Endodermal cell (in vitro differentiated cells): ENCODE measurements around the gene COX6A1. TPM values are rescaled to one million over a fixed set of nuclear protein-coding genes. Genes with fewer than 3 reads are reported as not detected.

Experiments
- DNase-seq: peaks from one replicate; pipeline ENCODE4 v3.0.0-alpha.2; 2017
- H3K27ac ChIP-seq: 2 replicates; pipeline ENCODE4 v1.5.1; 2013; ENCODE audit warnings: mild to moderate bottlenecking, low read depth, low read length, moderate library complexity
- H3K27me3 ChIP-seq: 2 replicates; pipeline ENCODE4 v1.6.1; 2013; ENCODE audit warnings: mild to moderate bottlenecking, low read length, moderate library complexity; ENCODE audit not compliant: insufficient read depth, control insufficient read depth, poor library complexity, severe bottlenecking
- H3K36me3 ChIP-seq: 2 replicates; pipeline ENCODE4 v1.7.0; 2013; ENCODE audit warnings: mild to moderate bottlenecking, low read length, moderate library complexity; ENCODE audit not compliant: control insufficient read depth, insufficient read depth
- H3K4me1 ChIP-seq: one replicate; pipeline ENCODE4 v1.7.0; 2013; ENCODE audit warnings: low read length; ENCODE audit not compliant: control insufficient read depth, insufficient read depth
- H3K4me3 ChIP-seq: 2 replicates; pipeline ENCODE4 v1.5.1; 2013; ENCODE audit warnings: mild to moderate bottlenecking, low read length, moderate library complexity
- H3K9ac ChIP-seq: 2 replicates; pipeline ENCODE4 v1.6.1; 2013; ENCODE audit warnings: mild to moderate bottlenecking, low read length, moderate library complexity; ENCODE audit not compliant: poor library complexity, severe bottlenecking; ENCODE audit errors: extremely low read depth
- H3K9me3 ChIP-seq: 2 replicates; pipeline ENCODE4 v1.6.1; 2013; ENCODE audit warnings: mild to moderate bottlenecking, low read length, moderate library complexity; ENCODE audit not compliant: control insufficient read depth
- H3K27ac Mint-ChIP-seq: 2 replicates; pipeline ENCODE4 v1.8.0; 2020; ENCODE audit warnings: mixed read lengths
- H3K27me3 Mint-ChIP-seq: 2 replicates; pipeline ENCODE4 v1.8.0; 2021; ENCODE audit warnings: mild to moderate bottlenecking, mixed read lengths; ENCODE audit not compliant: insufficient read depth
- H3K36me3 Mint-ChIP-seq: 2 replicates; pipeline ENCODE4 v1.8.0; 2020; ENCODE audit warnings: low read depth, mixed read lengths
- H3K4me1 Mint-ChIP-seq: 2 replicates; pipeline ENCODE4 v1.8.0; 2020; ENCODE audit warnings: mixed read lengths
- H3K4me3 Mint-ChIP-seq: 2 replicates; pipeline ENCODE4 v1.8.0; 2020; ENCODE audit warnings: mild to moderate bottlenecking, moderate library complexity, mixed read lengths
- H3K9me3 Mint-ChIP-seq: 2 replicates; pipeline ENCODE4 v1.8.0; 2020; ENCODE audit warnings: mild to moderate bottlenecking, mixed read lengths
- WGBS, 2 experiments: methylation state at CpG; one replicate each; pipeline versions ENCODE4 v1.1.5 to v1.1.7; 2013; ENCODE audit warnings: missing lambda C conversion rate in 2 of 2, mixed read lengths in 1 of 2; ENCODE audit not compliant: insufficient coverage in 1 of 2, insufficient read length in 1 of 2; 5-methylcytosine and 5-hydroxymethylcytosine counted together
- total RNA-seq, 2 donors: library from RNA; stranded (reverse); fragmentation: NEBNext Ultra II Directional in 1 of 2; extraction: Animal tissue kit (Norgen Biotek cat#: 25700) in 1 of 2; gene quantifications; 2 replicates in 1 of 2; 3 replicates in 1 of 2; pipeline ENCODE4 v1.2.1, GENCODE V29; 2021
- TF ChIP-seq, protein P1 (sequence below): fragments of 200-600 bp; sonication (generic); conservative IDR thresholded peaks from 2 replicates; pipeline ENCODE4 v1.5.0; 2021; ENCODE audit warnings: antibody characterized with exemption, mild to moderate bottlenecking

COX6A1 gene
- total RNA-seq, 2 donors from 2014 or later = 344 to 354 TPM

DNA sequence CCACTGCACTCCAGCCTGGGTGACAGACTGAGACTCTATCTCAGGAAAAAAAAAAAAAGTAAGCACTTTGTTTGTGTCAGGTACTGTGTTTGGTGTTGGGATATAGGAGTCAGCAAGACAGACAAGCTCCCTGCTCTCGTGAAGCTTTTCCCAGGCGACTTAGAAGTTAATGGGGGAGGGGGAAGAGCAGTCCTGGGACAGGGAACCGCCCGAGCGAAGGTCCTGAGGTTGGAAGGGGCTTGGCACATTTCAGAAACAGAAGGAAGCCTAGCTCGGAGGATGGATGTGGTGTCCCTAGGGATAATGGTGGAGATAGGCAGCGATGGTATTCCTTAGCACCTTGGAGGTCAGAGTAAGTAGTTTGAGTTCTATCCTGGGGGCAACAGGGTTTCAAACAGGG lies 8.5 kb upstream of the COX6A1 start:
- Histone ChIP-seq H3K36me3 (no peaks in the 10 kb centered on the region), H3K27ac (no peak overlapping the region), H3K9me3 (no peaks in the 10 kb centered on the region), H3K27me3 (no peaks in the 10 kb centered on the region), H3K4me3 (no peak overlapping the region), H3K9ac (no peak overlapping the region), H3K4me1 (peaks cover 7% of the 10 kb centered on the region)
- peaks cover 1% of the 10 kb centered on the region for H3K27me3 Mint-ChIP-seq
- H3K36me3 Mint-ChIP-seq = no peaks in the 10 kb centered on the region
- H3K9me3 Mint-ChIP-seq = peaks cover 5% of the 10 kb centered on the region
- H3K4me1 Mint-ChIP-seq = peaks cover 24% of the 10 kb centered on the region
- no peak overlapping the region for H3K4me3 Mint-ChIP-seq
- WGBS, 2 experiments = 50 to 77% methylated on average over 2 to 7 of the region's 7 CpGs
- TF ChIP-seq, protein P1, sequence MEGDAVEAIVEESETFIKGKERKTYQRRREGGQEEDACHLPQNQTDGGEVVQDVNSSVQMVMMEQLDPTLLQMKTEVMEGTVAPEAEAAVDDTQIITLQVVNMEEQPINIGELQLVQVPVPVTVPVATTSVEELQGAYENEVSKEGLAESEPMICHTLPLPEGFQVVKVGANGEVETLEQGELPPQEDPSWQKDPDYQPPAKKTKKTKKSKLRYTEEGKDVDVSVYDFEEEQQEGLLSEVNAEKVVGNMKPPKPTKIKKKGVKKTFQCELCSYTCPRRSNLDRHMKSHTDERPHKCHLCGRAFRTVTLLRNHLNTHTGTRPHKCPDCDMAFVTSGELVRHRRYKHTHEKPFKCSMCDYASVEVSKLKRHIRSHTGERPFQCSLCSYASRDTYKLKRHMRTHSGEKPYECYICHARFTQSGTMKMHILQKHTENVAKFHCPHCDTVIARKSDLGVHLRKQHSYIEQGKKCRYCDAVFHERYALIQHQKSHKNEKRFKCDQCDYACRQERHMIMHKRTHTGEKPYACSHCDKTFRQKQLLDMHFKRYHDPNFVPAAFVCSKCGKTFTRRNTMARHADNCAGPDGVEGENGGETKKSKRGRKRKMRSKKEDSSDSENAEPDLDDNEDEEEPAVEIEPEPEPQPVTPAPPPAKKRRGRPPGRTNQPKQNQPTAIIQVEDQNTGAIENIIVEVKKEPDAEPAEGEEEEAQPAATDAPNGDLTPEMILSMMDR = no peak
- DNase-seq = peak; percentile 77
- H3K27ac Mint-ChIP-seq = peak overlapping the region; percentile 89

GRCh38 chr12:120432772-120433525 lies 5.0 kb upstream of the COX6A1 start:
- Mint-ChIP-seq H3K4me3 (no peak overlapping the region), H3K27me3 (peaks cover 3% of the 10 kb centered on the region), H3K9me3 (peaks cover 5% of the 10 kb centered on the region), H3K4me1 (peaks cover 12% of the 10 kb centered on the region), H3K36me3 (no peaks in the 10 kb centered on the region), H3K27ac (no peak overlapping the region)
- no peak overlapping the region for H3K27ac ChIP-seq
- no peak for DNase-seq
- no peak overlapping the region for H3K4me3 ChIP-seq
- no peaks in the 10 kb centered on the region for H3K36me3 ChIP-seq
- no peaks in the 10 kb centered on the region for H3K27me3 ChIP-seq
- H3K9me3 ChIP-seq = no peaks in the 10 kb centered on the region
- H3K9ac ChIP-seq = no peak overlapping the region
- WGBS, 2 experiments = 81% methylated on average over 9 to 10 of the region's 10 CpGs
- TF ChIP-seq, protein P1 = no peak
- no peaks in the 10 kb centered on the region for H3K4me1 ChIP-seq

- Histone ChIP-seq H3K9ac (peak overlapping the region; percentile 24), H3K27ac (no peak overlapping the region), H3K27me3 (no peaks in the 10 kb centered on the region), H3K9me3 (no peaks in the 10 kb centered on the region), H3K36me3 (peaks cover 35% of the 10 kb centered on the region), H3K4me3 (peak overlapping the region; percentile 87), H3K4me1 (no peaks in the 10 kb centered on the region)
- Mint-ChIP-seq H3K36me3 (peaks cover 33% of the 10 kb centered on the region), H3K4me3 (peak overlapping the region; percentile 78), H3K9me3 (no peaks in the 10 kb centered on the region), H3K27me3 (peaks cover 3% of the 10 kb centered on the region), H3K27ac (peak overlapping the region; percentile 91), H3K4me1 (peaks cover 3% of the 10 kb centered on the region)
- 38 to 39% methylated on average over 11 to 15 of the region's 17 CpGs for WGBS, 2 experiments
- TF ChIP-seq, protein P1 = no peak
- DNase-seq = no peak
Measured at GRCh38 chr12:120438495-120439198, 734 bp downstream of the COX6A1 start.
